Osteoblast (primary cell): ENCODE data around the gene GRM6. TPM values are rescaled to one million over a fixed set of nuclear protein-coding genes. Genes with fewer than 3 reads are reported as not detected.

Source experiments
- DNase-seq: peaks from one replicate; pipeline ENCODE4 v3.0.0; 2011; ENCODE audit warnings: low spot score, mixed read lengths; ENCODE audit not compliant: insufficient read length; ENCODE audit errors: missing footprints
- H2AFZ ChIP-seq: 2 replicates; pipeline ENCODE4 v1.6.0; 2011; ENCODE audit warnings: mild to moderate bottlenecking, low read length
- H3K27ac ChIP-seq: 2 replicates; pipeline ENCODE4 v1.5.1; 2011; ENCODE audit warnings: mild to moderate bottlenecking, low read depth, low read length, moderate library complexity
- H3K27me3 ChIP-seq: 2 replicates; pipeline ENCODE4 v1.6.0; 2012; ENCODE audit warnings: mild to moderate bottlenecking, control low read depth, inconsistent platforms, low read length, moderate library complexity; ENCODE audit not compliant: insufficient read depth
- H3K36me3 ChIP-seq: 2 replicates; pipeline ENCODE4 v1.5.1; 2011; ENCODE audit warnings: mild to moderate bottlenecking, low read length, control low read depth, moderate library complexity; ENCODE audit not compliant: insufficient read depth
- H3K4me1 ChIP-seq: 2 replicates; pipeline ENCODE4 v1.5.1; 2011; ENCODE audit warnings: mild to moderate bottlenecking, low read length, control low read depth, moderate library complexity; ENCODE audit not compliant: insufficient read depth
- H3K4me2 ChIP-seq: 2 replicates; pipeline ENCODE4 v1.6.0; 2011; ENCODE audit warnings: mild to moderate bottlenecking, low read length; ENCODE audit not compliant: insufficient read depth
- H3K4me3 ChIP-seq: fragments of 200-600 bp; sonication (generic); 3 replicates; pipeline ENCODE4 v1.5.1; 2012; ENCODE audit warnings: mild to moderate bottlenecking, low read length, inconsistent platforms; ENCODE audit not compliant: insufficient read depth
- H3K79me2 ChIP-seq: 2 replicates; pipeline ENCODE4 v1.6.0; 2012; ENCODE audit warnings: mild to moderate bottlenecking, low read length, control low read depth, inconsistent platforms; ENCODE audit not compliant: insufficient read depth
- H3K9me3 ChIP-seq: 2 replicates; pipeline ENCODE4 v1.5.1; 2011; ENCODE audit warnings: low read depth, low read length, control low read depth
- H4K20me1 ChIP-seq: 2 replicates; pipeline ENCODE4 v1.6.0; 2012; ENCODE audit warnings: mild to moderate bottlenecking, low read length, control low read depth; ENCODE audit not compliant: insufficient read depth
- CTCF ChIP-seq: IDR thresholded peaks from 2 replicates; pipeline ENCODE4 v1.5.1; 2011; ENCODE audit warnings: mild to moderate bottlenecking, low read depth, low read length, moderate library complexity; ENCODE audit errors: extremely low read depth
- total RNA-seq: library from RNA; depleted of rRNA; stranded (reverse); fragments of >200 nt; gene quantifications from 2 replicates; pipeline ENCODE4 v1.2.3, GENCODE V29; 2012

The GRM6 gene
- total RNA-seq, 1 donor: not detected

DNA sequence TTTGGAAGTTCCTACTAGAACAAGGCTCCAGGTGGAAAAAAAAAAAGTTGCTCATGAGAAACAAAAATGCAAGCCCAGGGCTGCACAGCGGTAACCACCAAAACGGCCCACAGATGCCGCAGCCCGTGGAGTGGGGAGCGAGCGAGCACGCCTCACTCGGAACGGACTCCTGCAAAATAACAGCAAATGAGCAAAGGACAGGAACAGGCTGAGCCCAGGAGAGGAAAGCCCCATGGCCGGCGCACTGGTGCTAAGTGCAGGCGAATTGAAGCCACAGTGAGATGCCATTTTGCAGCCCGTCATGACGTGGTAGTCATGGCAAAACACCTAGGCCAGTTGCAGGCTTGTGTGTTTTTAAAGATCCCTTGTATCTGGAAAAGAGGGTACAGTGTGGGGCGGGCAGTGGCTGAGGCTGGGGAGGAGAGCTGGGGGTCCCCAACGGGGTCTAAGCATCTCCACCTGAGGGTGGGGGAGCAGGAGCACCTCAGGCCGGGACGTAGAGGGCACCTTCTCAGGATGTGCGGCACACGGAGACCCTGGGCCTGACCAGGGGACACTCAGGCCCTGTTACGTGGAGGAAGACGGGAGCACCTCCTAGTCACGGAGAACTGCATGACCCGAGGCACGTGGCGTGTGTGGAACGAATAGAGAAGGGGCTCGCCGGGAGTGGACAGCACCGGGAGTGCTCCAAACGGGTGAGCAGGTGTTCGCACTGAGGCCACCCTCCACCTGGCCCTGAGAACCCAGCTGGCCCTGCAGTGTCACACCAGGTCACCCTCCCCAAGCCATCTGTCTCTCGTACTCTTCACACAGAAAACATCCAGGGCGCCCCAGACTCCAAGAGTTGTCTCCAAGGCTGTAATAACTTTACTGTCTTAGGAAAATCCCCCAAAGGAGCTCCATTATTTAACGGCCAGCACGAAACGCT lies 10.7 kb downstream of the GRM6 start:
- no peaks in the 10 kb centered on the region for H4K20me1 ChIP-seq
- DNase-seq: no peak
- H3K4me3 ChIP-seq: no peak overlapping the region
- no peak overlapping the region for H3K27ac ChIP-seq
- no peaks in the 10 kb centered on the region for H3K79me2 ChIP-seq
- TF ChIP-seq CTCF: no peak
- no peak overlapping the region for H2AFZ ChIP-seq
- H3K9me3 ChIP-seq: peaks cover 4% of the 10 kb centered on the region
- no peaks in the 10 kb centered on the region for H3K36me3 ChIP-seq
- H3K4me1 ChIP-seq: no peaks in the 10 kb centered on the region
- H3K4me2 ChIP-seq: no peak overlapping the region
- H3K27me3 ChIP-seq: no peaks in the 10 kb centered on the region

GRCh38 chr5:178983728-178984127 lies 11.4 kb downstream of the GRM6 start:
- no peaks in the 10 kb centered on the region for H4K20me1 ChIP-seq
- H3K4me2 ChIP-seq: no peak overlapping the region
- no peaks in the 10 kb centered on the region for H3K79me2 ChIP-seq
- peaks cover 4% of the 10 kb centered on the region for H3K9me3 ChIP-seq
- H3K27me3 ChIP-seq: no peaks in the 10 kb centered on the region
- H3K4me3 ChIP-seq: no peak overlapping the region
- H3K27ac ChIP-seq: no peak overlapping the region
- no peak for TF ChIP-seq CTCF
- H3K36me3 ChIP-seq: no peaks in the 10 kb centered on the region
- H2AFZ ChIP-seq: no peak overlapping the region
- peak; percentile 21 for DNase-seq
- H3K4me1 ChIP-seq: no peaks in the 10 kb centered on the region

- Histone ChIP-seq H2AFZ (no peak overlapping the region), H3K27ac (no peak overlapping the region), H3K36me3 (no peaks in the 10 kb centered on the region), H3K4me2 (no peak overlapping the region), H3K4me3 (no peak overlapping the region), H3K79me2 (no peaks in the 10 kb centered on the region), H3K27me3 (no peaks in the 10 kb centered on the region), H3K4me1 (no peaks in the 10 kb centered on the region), H3K9me3 (peaks cover 4% of the 10 kb centered on the region), H4K20me1 (no peaks in the 10 kb centered on the region)
- no peak for TF ChIP-seq CTCF
- DNase-seq: peak; percentile 23
Measured at GRCh38 chr5:178982941-178983340, 12.2 kb downstream of the GRM6 start.

GRCh38 chr5:178981381-178981780 lies 13.7 kb downstream of the GRM6 start:
- H3K36me3 ChIP-seq: no peaks in the 10 kb centered on the region
- no peak overlapping the region for H3K4me3 ChIP-seq
- no peaks in the 10 kb centered on the region for H3K27me3 ChIP-seq
- H3K9me3 ChIP-seq: peaks cover 5% of the 10 kb centered on the region
- H4K20me1 ChIP-seq: no peaks in the 10 kb centered on the region
- H3K79me2 ChIP-seq: no peaks in the 10 kb centered on the region
- no peak overlapping the region for H3K27ac ChIP-seq
- no peaks in the 10 kb centered on the region for H3K4me1 ChIP-seq
- peak; percentile 69 for DNase-seq
- no peak for TF ChIP-seq CTCF
- H2AFZ ChIP-seq: no peak overlapping the region
- H3K4me2 ChIP-seq: no peak overlapping the region
